Left lung (tissue), 10 donors: Measurements from ENCODE around the gene PRRG3. TPM values are rescaled to one million over a fixed set of nuclear protein-coding genes. Genes with fewer than 3 reads are reported as not detected.

Experiments used
- ATAC-seq: fragments of 200-7000 bp; cut with Tn5 transposase; one replicate; pipeline ENCODE4 v1.9.1; 2020; ENCODE audit warnings: moderate library complexity
- DNase-seq, 4 donors: peaks; one replicate each; pipeline ENCODE4 v3.0.0-alpha.2; 2013 to 2020
- H3K27ac ChIP-seq, 2 donors: fragments of 200-600 bp; sonication (generic) in 1 of 2; one replicate each; pipeline versions ENCODE4 v1.5.0 to v1.8.0; 2020 to 2021
- H3K27me3 ChIP-seq, 2 donors: fragments of 200-600 bp; sonication (generic) in 1 of 2; one replicate each; pipeline versions ENCODE4 v1.5.0 to v1.8.0; 2020 to 2021
- H3K36me3 ChIP-seq, 2 donors: fragments of 200-600 bp; sonication (generic) in 1 of 2; one replicate each; pipeline versions ENCODE4 v1.5.0 to v1.8.0; 2020 to 2021
- H3K4me1 ChIP-seq, 2 donors: fragments of 200-600 bp; one replicate each; pipeline ENCODE4 v1.8.0; 2021
- H3K4me3 ChIP-seq, 2 donors: fragments of 200-600 bp; sonication (generic) in 1 of 2; one replicate each; pipeline versions ENCODE4 v1.5.0 to v1.8.0; 2020 to 2021; ENCODE audit warnings: mild to moderate bottlenecking in 1 of 2
- H3K9me3 ChIP-seq, 2 donors: fragments of 200-600 bp; sonication (generic) in 1 of 2; one replicate each; pipeline versions ENCODE4 v1.5.0 to v1.8.0; 2020 to 2021
- intact Hi-C, 2 donors: fragments of 100-400 bp; cut with DNase I; formaldehyde crosslinking; loops; one replicate each; pipeline versions ENCODE4 v1.11.2 to v1.14.2; 2022
- polyA plus RNA-seq, 6 donors: library from polyadenylated mRNA; unstranded; fragments of 120-200 nt; gene quantifications; one replicate each; pipeline ENCODE4 v1.2.1, GENCODE V29; 2013; ENCODE audit not compliant: insufficient read length in 6 of 6
- total RNA-seq, 2 donors: library from RNA; stranded (reverse); fragmentation: NEBNext Ultra II Directional; extraction: Animal tissue kit (Norgen Biotek cat#: 25700); gene quantifications; one replicate each; pipeline ENCODE4 v1.2.1, GENCODE V29; 2021
- TF ChIP-seq, protein P1 (sequence below), 2 donors: fragments of 200-600 bp; sonication (generic) in 1 of 2; IDR thresholded peaks; one replicate each; pipeline versions ENCODE4 v1.5.0 to v1.8.0; 2021; ENCODE audit warnings: antibody characterized with exemption in 2 of 2
- donor health status: DM: no; HTN: yes; CAD: no.
- donor health status: DM: no; HTN: no; CAD: no.

The PRRG3 gene
- total and polyA plus RNA-seq, 8 donors: 1.9 to 17.5 (median 11.2) TPM

DNA sequence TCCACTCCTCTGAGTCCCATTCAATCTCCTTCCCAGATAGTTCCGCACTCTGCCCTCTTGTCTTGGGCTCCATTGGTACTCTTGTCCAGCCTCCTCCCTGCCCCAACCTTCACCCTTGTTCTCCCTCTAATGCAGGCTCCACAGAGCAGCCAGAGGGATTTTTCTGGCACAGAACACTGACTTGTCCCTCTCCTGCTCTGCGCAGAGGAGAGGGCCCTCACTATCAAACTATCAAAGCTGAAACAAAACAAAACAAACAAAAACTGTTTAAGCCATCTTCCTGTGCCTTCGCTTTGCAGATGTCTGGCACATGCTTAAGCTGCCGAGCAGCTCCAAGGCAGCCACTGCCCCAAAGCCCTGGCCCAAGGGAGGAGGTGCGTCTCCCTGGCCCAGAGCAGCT is 42.2 kb downstream of the PRRG3 start:
- Histone ChIP-seq H3K36me3 (no peaks in the 10 kb centered on the region), H3K9me3 (no peaks in the 10 kb centered on the region), H3K4me3 (no peak overlapping the region), H3K27ac (no peak overlapping the region), H3K4me1 (no peaks in the 10 kb centered on the region), H3K27me3 (no peaks in the 10 kb centered on the region)
- no peak for DNase-seq
- TF ChIP-seq, protein P1, sequence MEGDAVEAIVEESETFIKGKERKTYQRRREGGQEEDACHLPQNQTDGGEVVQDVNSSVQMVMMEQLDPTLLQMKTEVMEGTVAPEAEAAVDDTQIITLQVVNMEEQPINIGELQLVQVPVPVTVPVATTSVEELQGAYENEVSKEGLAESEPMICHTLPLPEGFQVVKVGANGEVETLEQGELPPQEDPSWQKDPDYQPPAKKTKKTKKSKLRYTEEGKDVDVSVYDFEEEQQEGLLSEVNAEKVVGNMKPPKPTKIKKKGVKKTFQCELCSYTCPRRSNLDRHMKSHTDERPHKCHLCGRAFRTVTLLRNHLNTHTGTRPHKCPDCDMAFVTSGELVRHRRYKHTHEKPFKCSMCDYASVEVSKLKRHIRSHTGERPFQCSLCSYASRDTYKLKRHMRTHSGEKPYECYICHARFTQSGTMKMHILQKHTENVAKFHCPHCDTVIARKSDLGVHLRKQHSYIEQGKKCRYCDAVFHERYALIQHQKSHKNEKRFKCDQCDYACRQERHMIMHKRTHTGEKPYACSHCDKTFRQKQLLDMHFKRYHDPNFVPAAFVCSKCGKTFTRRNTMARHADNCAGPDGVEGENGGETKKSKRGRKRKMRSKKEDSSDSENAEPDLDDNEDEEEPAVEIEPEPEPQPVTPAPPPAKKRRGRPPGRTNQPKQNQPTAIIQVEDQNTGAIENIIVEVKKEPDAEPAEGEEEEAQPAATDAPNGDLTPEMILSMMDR (IDR thresholded peaks at IDR 0.05): no peak
- intact Hi-C loops: no loop called here
- ATAC-seq: no peak

DNA sequence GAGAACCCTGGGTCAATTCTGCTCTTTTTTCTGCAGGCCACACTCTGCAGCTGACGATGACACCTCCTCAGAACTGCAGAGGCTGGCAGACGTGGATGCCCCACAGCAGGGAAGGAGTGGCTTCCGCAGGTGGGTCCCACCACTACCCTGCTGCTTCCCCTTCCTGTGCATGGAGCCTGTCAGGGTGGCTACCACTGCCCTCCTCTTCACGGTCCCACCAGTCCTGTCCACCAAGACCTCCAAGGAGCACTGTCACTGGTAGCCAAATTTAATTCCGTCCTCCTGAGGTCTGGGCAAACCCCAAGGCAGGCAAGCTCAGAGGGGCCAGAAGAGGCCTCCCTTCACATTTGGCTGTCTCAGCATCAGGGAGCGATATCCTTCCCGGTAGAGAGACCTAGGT is 43.5 kb downstream of the PRRG3 start:
- H3K4me1 ChIP-seq: no peaks in the 10 kb centered on the region

DNA sequence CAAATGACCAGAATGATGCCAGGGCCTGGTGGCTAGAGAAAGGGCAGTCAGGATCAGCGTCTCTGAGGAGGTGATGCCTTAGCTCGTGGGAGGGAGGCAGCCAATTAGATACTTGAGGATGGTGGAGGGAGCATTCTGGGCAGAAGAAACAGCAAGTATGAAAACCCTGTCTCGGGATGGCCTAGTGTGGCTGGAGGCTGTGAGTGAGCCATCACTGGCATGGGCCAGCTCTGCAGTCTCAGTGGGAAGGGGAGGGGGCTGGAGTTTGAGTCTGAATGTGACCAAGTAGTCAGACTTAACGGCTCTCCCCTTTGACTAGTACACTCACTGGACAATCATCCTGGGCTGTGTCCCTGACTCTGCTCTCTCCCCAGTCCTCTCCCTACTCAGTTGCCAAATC is 46.3 kb downstream of the PRRG3 start:
- Histone ChIP-seq H3K27me3 (no peaks in the 10 kb centered on the region), H3K36me3 (no peaks in the 10 kb centered on the region), H3K4me3 (no peak overlapping the region), H3K27ac (no peak overlapping the region), H3K9me3 (no peaks in the 10 kb centered on the region), H3K4me1 (no peaks in the 10 kb centered on the region)
- DNase-seq (no peak), ATAC-seq (no peak)
- TF ChIP-seq, protein P1 (IDR thresholded peaks at IDR 0.05): no peak
- intact Hi-C loops: no loop called here

More for the DNA sequence above, 43.5 kb downstream of the PRRG3 start:
- intact Hi-C loops: no loop called here
- Histone ChIP-seq H3K4me3 (no peak overlapping the region), H3K9me3 (no peaks in the 10 kb centered on the region), H3K36me3 (no peaks in the 10 kb centered on the region), H3K27me3 (no peaks in the 10 kb centered on the region), H3K27ac (no peak overlapping the region)
- no peak for ATAC-seq
- TF ChIP-seq, protein P1 (IDR thresholded peaks at IDR 0.05): no peak
- no peak for DNase-seq

DNA sequence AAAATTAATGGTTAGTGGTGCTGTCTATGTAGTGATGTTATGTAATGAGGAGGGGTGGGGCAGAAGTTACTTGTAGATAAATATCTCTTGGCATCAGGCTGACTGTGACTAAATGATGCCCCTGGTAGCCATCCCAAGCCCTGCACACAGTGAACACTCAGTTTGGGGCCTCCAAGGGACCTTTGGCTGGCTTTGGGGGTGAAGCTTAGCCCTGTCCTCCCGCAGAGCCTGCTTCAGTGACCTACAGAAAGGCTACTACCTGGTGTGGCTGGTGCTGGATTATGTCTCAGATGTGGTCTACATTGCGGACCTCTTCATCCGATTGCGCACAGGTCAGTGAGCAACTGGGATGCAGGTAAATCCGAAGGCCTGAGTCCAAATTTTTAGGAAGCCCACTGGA is 47.1 kb downstream of the PRRG3 start:
- TF ChIP-seq, protein P1 (IDR thresholded peaks at IDR 0.05): no peak
- no peak overlapping the region for H3K4me3 ChIP-seq
- H3K4me1 ChIP-seq: no peaks in the 10 kb centered on the region
- no peaks in the 10 kb centered on the region for H3K9me3 ChIP-seq
- no peaks in the 10 kb centered on the region for H3K27me3 ChIP-seq
- ATAC-seq (no peak), DNase-seq (no peak)
- H3K27ac ChIP-seq: no peak overlapping the region
- no peaks in the 10 kb centered on the region for H3K36me3 ChIP-seq
- intact Hi-C loops: no loop called here

DNA sequence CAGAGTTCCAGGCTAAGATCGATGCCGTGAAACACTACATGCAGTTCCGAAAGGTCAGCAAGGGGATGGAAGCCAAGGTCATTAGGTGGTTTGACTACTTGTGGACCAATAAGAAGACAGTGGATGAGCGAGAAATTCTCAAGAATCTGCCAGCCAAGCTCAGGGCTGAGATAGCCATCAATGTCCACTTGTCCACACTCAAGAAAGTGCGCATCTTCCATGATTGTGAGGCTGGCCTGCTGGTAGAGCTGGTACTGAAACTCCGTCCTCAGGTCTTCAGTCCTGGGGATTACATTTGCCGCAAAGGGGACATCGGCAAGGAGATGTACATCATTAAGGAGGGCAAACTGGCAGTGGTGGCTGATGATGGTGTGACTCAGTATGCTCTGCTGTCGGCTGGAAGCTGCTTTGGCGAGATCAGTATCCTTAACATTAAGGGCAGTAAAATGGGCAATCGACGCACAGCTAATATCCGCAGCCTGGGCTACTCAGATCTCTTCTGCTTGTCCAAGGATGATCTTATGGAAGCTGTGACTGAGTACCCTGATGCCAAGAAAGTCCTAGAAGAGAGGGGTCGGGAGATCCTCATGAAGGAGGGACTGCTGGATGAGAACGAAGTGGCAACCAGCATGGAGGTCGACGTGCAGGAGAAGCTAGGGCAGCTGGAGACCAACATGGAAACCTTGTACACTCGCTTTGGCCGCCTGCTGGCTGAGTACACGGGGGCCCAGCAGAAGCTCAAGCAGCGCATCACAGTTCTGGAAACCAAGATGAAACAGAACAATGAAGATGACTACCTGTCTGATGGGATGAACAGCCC is 48.6 kb downstream of the PRRG3 start:
- TF ChIP-seq, protein P1 (IDR thresholded peaks at IDR 0.05): no peak
- Histone ChIP-seq H3K27ac (no peak overlapping the region), H3K27me3 (no peaks in the 10 kb centered on the region), H3K9me3 (no peaks in the 10 kb centered on the region), H3K36me3 (no peaks in the 10 kb centered on the region), H3K4me1 (no peaks in the 10 kb centered on the region), H3K4me3 (no peak overlapping the region)
- intact Hi-C loops: no loop called here
- ATAC-seq (no peak), DNase-seq (no peak)
